ENCODE data around the gene GLO1.
"Not testable (repeated sequence)": the region's sequence is repeated elsewhere in the genome, so short reads cannot be mapped to it uniquely, and the experiment has no call there.

Gene GLO1

DNA sequence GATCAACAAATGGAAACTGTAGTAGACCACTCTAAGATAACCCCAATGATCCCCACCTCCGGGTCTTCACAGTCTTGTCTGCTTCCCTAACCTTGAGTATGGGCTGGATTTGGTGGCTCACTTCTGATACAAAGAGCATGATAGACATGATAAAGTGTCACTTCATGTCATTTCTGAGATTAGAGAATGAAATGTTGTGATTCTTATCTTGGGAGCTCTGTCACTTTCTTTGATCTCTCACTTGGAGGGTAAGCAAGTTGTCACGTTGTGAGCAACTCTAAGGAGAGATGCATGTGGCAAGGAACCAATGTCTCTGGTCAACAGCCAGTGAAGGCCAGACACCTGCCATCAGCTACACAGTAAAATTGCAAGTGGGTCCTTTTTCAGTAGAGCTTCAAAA, 3.0 kb upstream of the GLO1 start:
- DNase-seq (ENCODE audit: low read depth): no peak

GRCh38 chr6:38703949-38704590, 1.1 kb upstream of the GLO1 start:
- no peak for DNase-seq (ENCODE audit: low read depth)

DNA sequence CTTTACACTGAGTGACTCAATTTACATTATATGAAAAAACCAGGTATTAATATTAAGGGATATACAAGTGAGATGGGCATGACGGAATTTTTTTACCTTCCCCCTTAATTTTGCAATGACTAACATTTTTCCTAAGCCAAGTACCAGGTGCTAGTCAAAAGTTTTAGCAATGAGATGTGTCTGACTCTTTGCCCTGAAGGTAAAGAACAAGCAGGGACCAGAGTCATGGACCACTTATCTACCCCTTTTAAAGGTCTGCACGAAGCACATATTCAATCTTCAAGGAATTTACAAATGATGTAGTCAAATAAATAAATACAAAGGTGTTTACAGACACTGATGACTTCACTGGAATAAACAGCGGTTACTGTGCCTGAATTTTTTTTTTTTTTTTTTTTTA, 1.4 kb downstream of the GLO1 start:
- no peak for DNase-seq (ENCODE audit: low read depth)

DNA sequence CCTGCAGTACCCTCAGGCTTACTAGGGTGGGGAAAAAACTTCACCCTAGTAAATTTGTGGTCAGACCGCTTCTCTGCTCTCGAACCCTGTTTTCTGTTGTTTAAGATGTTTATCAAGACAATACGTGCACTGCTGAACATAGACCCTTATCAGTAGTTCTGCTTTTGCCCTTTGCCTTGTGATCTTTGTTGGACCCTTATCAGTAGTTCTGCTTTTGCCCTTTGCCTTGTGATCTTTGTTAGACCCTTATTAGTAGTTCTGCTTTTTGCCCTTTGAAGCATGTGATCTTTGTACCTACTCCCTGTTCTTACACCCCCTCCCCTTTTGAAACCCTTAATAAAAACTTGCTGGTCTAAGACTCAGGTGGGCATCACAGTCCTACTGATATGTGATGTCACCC, 3.2 kb downstream of the GLO1 start:
- DNase-seq (ENCODE audit: low read depth): not testable (repeated sequence)

- no peak for DNase-seq (ENCODE audit: low read depth)
Measured at GRCh38 chr6:38697846-38698245, 5.1 kb downstream of the GLO1 start.

- no peak for DNase-seq (ENCODE audit: low read depth)
Measured at GRCh38 chr6:38696345-38696744, 6.6 kb downstream of the GLO1 start.

DNA sequence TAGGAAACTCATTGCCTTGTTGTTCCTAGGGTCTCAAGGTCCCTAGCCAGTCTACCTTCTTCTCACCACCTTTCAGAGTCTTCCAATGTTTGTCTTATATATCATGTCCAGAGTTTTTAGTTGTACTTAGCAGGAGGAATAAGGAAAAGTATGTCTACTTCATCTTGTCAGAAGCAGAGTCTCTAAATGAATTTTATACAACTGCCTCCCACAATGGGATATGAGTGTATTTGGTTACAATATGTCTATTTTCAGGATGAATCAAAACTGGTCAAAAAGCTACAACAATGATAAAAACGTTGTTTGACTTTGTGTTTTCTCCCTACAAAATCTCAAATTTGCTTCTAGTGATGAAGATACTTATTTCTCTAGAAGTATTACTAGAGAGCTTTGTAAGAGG, 7.0 kb downstream of the GLO1 start:
- DNase-seq (ENCODE audit: low read depth): no peak

DNA sequence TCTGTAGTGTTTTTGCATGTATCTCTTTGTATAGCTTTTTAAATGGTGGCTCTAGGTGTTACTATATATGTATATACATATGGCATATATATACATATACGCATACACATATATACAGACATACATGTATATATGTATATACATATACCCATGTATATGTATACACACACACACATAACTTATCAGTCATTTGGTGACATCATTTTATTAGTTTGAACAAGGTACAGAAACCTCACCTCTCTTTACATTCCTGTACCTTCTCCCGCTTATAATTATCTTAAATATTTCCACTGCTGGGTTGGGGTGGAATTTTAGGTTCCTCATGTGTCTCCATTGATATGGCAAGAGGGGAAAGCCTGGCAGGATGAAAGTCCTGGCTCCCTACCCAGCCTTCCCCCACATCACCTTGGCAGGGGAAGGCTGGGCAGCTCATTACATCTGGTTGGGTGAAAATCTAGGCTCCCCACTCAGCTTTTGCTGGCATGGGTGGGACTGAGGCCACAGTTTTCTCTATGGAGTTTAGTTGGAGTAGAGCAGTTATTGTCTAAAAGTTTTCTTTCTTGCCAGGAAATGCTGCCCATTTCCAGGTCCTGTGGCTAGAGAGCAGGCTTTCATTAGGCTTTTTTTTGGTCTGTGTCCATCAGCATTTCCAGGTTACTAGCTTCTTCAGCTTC, 7.6 kb downstream of the GLO1 start:
- DNase-seq (ENCODE audit: low read depth): no peak

GRCh38 chr6:38688579-38689087, 14.3 kb downstream of the GLO1 start:
- no peak for DNase-seq (ENCODE audit: low read depth)

GRCh38 chr6:38687549-38687948, 15.4 kb downstream of the GLO1 start:
- no peak for DNase-seq (ENCODE audit: low read depth)

GRCh38 chr6:38687043-38687353, 15.9 kb downstream of the GLO1 start:
- no peak for DNase-seq (ENCODE audit: low read depth)

DNA sequence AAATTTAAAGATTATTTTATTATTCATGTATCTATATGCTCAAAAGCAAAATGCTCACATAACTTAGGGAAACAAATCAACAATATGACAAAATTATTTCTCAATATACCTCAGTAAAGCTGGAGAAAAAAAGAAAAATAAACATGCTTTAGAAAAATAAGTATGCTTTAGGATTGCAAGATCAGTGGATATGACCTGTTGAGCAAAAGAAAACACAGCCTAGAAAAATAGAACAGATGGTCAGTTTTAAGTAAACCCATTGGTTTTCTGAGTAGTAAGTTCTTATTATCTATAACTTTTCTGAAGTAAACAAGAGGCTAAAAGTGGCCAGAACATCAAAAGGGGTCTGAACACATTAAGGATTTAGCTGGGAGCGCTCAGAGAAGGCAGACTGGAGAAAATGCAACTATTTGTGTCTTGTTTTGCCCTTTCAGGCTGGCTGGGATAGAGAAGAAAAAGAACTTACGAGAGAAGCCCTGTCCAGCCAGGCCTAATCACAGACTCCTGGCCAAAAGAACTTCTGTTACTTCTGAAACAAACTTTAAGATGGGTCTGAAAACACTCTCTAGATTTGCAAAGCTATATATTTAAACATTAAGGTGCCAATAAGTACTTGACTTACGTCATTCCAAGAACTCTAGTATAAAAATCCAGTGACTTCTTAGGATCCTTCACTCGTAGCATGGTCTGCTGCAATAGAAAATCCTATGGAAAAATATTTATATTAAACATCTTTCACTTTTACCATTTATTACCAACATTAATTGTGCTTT, 16.5 kb downstream of the GLO1 start:
- DNase-seq (ENCODE audit: low read depth): no peak

DNA sequence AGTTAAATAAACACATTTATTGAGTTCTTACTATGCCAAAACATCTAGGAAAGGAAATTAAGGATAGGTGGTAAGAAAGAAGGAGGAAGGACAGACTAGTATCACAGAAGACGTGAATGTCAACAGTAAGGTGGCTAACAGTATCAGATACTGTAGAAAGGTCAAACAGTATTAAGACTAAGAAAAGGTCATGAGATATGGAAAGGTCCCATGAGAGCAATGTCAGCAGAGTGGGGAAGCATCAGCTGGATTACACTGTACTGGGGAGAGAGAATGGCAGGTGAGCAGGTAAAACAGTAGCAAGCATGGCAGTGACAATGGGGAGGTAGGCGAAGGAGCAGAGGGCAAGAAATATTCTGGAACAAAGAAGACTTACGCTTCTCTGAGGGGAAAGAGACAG, 18.0 kb downstream of the GLO1 start:
- no peak for DNase-seq (ENCODE audit: low read depth)

- no peak for DNase-seq (ENCODE audit: low read depth)
Measured at GRCh38 chr6:38684237-38684636, 18.7 kb downstream of the GLO1 start.

GRCh38 chr6:38681850-38682249, 21.1 kb downstream of the GLO1 start:
- DNase-seq (ENCODE audit: low read depth): no peak

DNA sequence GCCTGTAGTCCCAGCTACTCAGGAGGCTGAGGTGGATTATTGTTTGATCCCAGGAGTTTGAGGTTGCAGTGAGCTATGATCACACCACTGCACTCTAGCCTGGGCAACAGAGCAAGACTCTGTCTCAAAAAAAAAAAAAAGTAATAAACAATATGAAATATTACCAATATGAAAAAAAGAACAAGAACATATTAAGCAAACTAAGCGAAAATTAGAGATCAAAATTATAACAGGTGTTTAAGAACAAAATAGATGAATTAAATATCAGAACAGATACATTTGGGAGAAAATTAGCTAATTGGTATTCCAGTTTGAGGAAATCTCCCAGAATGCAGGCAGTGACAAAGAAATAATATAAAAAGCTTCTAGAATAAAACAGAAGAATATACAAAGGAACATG, 23.3 kb downstream of the GLO1 start:
- no peak for DNase-seq (ENCODE audit: low read depth)

DNA sequence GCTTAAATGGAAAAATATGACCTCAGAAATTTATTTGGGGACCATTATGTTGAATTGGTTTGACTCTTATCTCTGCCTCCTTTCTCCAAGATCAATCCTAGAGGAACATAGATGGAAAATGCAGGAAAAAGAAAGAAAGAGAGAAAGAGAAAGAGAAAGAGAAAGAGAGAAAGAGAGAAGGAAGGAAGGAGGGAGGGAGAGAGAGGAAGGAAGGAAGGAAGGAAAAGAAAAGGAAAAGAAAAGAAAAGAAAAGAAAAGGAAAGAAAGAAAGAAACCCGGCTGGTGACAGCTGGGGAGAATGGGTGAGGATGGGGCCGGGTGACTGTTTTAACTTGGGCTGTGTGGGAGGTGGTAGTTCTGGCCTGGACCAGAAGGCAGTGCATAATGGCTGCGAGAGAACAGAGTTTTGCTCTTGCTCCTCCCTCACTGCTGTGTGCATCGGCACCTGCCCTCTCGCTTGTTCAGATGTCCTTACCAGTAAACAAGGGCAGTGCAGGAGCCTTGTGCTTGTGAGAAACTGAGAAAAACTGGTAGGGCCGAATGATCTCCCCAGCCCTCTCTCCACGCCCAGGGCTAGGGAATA, 24.7 kb downstream of the GLO1 start:
- no peak for DNase-seq (ENCODE audit: low read depth)

DNA sequence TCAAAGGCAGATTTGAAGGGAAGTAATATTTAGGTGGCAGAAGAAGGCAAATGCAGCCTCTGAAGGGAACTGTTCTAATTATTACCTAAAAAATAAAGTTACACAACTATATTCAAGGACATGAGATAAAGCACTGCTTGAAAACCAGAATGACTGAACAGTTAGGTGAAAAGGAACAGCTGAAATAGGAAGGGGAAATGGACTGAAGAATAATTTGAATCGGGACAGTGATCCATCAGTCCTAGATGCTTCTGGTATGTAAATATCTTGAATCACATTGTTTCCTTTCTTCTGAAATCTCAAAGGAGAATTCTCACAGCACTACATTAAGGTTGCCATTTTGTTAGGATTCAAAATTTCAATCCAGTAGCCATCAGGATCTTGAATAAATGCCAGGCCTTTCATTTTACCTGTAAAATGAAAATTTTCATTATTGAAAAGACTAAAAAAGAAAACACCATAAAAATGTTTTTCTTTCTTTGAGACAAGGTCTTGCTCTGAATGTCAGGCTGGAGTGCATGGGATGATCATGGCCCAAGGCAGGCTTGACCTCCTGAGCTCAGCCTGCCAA, 25.9 kb downstream of the GLO1 start:
- DNase-seq (ENCODE audit: low read depth): no peak

DNA sequence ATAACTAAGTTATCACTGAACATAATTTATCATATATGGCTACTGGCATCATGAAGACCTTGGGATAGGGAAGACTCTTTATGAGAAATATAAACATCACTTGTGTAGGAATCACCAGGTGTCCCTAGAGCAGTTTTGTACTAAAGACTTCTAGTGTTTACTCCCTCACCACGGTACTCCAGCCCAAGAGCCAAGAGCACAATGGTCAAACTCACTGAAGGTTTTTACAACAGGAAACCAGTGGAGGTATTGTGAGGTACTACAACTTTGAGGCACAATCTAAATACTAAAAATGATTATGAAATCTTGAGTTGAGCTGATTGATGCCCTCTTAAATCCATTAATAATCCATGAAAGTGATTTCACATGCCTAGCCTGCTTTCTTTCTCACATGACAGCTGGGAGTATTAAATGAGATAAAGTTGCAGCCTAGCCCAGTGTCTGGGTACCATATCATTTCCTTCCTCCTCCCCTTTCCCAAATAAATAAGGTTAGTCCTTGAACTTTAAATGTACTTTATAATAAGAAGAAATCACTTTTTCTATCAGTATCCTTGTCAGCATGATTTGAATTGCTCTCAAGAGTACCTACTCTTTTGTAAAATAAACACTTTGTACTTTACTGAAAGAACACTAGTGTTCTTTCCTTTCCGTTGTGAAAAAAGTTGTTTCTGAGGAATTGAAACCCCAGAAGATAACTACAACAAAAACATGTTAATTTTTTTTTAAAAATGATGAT, 26.5 kb downstream of the GLO1 start:
- DNase-seq (ENCODE audit: low read depth): no peak

- no peak for DNase-seq (ENCODE audit: low read depth)
Measured at GRCh38 chr6:38673397-38674165, 29.4 kb downstream of the GLO1 start.

DNA sequence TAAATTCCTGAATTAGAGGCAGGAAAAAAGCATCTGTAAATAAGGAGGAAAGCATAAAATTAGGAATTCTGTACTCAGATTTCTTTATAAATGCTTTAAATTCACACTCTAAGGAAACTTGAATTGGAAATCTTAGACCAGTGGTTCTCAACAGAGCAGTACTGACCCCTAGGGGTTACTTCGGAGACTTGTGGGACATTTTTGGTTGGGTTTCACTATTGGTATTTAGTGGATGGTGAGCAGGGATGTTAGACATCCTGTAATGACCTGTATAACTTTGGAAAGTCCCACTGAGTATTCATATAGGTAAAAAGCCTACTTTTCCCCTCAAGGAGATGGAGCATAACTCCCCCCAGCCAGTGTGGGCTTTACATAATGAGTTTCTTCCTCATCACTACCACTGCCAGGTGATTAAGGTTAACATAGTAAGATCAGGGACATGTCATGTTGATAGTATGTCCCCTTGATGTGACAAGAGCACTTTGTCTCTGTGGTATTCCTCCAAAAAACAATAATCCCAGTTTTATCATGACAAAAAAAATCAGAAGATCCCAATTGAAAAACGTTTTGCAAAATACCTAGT, 31.0 kb downstream of the GLO1 start:
- peak; percentile 41 for DNase-seq (ENCODE audit: low read depth)
